K562 (cell line): ENCODE results near the gene WWOX. TPM values are rescaled to one million over a fixed set of nuclear protein-coding genes. Genes with fewer than 3 reads are reported as not detected.

Experiments
- ATAC-seq: fragments of 200-7000 bp; cut with Tn5 transposase; 3 replicates; pipeline ENCODE4 v1.9.1; 2020; ENCODE audit warnings: moderate library complexity
- BruUV-seq: library from RNA; stranded (reverse); fragments of 400-500 nt; replicated peaks from 2 replicates; lab custom pipeline; 2021; lab: Mats Ljungman, UMichigan
- CTCF ChIA-PET: fragments of 300-600 bp; formaldehyde crosslinking; extraction: SDS; loops from one replicate; lab custom pipeline; 2021; ENCODE audit warnings: low intra/inter-chr PET ratio; lab: Yijun Ruan, JAX
- POLR2A ChIA-PET: fragments of 300-600, 350-650 bp; sonication (Branson Sonifier 250); formaldehyde crosslinking; extraction: SDS; loops from one replicate; lab custom pipeline; 2021; ENCODE audit warnings: antibody characterized with exemption, inconsistent platforms; lab: Yijun Ruan, JAX
- DNase-seq, 4 experiments: peaks; one replicate each; pipeline versions ENCODE4 v3.0.0 to v3.0.0-alpha.2; 2011 to 2018; ENCODE audit warnings: low spot score in 3 of 4, mixed read lengths in 3 of 4; ENCODE audit errors: extremely low read depth in 1 of 4
- FAIRE-seq: peaks from 2 replicates; lab custom pipeline; 2011; peaks lifted over from hg19 to GRCh38; lab: Jason Lieb, UNC
- H2AFZ ChIP-seq: 2 replicates; pipeline ENCODE4 v1.6.0; 2011; ENCODE audit warnings: low read depth, low read length, control low read depth, inconsistent platforms
- H3K27ac ChIP-seq: fragments of 200-600 bp; 3 replicates; pipeline ENCODE4 v1.8.0; 2011; ENCODE audit warnings: low read depth, mild to moderate bottlenecking, control low read depth, inconsistent platforms, low read length, moderate library complexity, mixed read lengths; ENCODE audit errors: extremely low read depth
- H3K27me3 ChIP-seq, 2 experiments: fragments of 300-600 bp in 1 of 2; 2 replicates in 1 of 2; 3 replicates in 1 of 2; pipeline versions ENCODE4 v1.6.0 to v1.8.0; 2011; ENCODE audit warnings: inconsistent platforms in 2 of 2, low read length in 2 of 2, mild to moderate bottlenecking in 1 of 2, mixed read lengths in 1 of 2, moderate library complexity in 1 of 2; ENCODE audit not compliant: control insufficient read depth in 2 of 2, insufficient read depth in 2 of 2
- H3K36me3 ChIP-seq: fragments of 300-600 bp; 3 replicates; pipeline ENCODE4 v1.8.0; 2011; ENCODE audit warnings: mild to moderate bottlenecking, low read length, inconsistent platforms; ENCODE audit not compliant: control insufficient read depth, insufficient read depth
- H3K4me1 ChIP-seq, 2 experiments: fragments of 200-600 bp in 1 of 2; replicated peaks in 1 of 2; 2 replicates in 1 of 2; 3 replicates in 1 of 2; pipeline versions ENCODE4 v1.5.1 to v1.8.0; 2011; ENCODE audit warnings: inconsistent platforms in 2 of 2, low read length in 2 of 2, mild to moderate bottlenecking in 1 of 2, mixed read lengths in 1 of 2, moderate library complexity in 1 of 2; ENCODE audit not compliant: control insufficient read depth in 2 of 2, insufficient read depth in 2 of 2
- H3K4me2 ChIP-seq: 2 replicates; pipeline ENCODE4 v1.6.1; 2011; ENCODE audit warnings: low read length, control low read depth, inconsistent platforms, mixed read lengths; ENCODE audit not compliant: insufficient read depth
- H3K4me3 ChIP-seq: fragments of 200-600 bp; sonication (generic), shearing (Covaris generic); 2 replicates; pipeline ENCODE4 v1.5.1; 2016; ENCODE audit warnings: control low read depth, inconsistent platforms
- H3K79me2 ChIP-seq: fragments of 200-600 bp; 3 replicates; pipeline ENCODE4 v1.8.0; 2011; ENCODE audit warnings: low read length, inconsistent platforms; ENCODE audit not compliant: control insufficient read depth, insufficient read depth
- H3K9ac ChIP-seq, 2 experiments: 2 replicates each; pipeline versions ENCODE4 v1.6.0 to v1.6.1; 2011; ENCODE audit warnings: low read depth in 2 of 2, low read length in 2 of 2, control low read depth in 1 of 2, inconsistent platforms in 1 of 2, mild to moderate bottlenecking in 1 of 2, mixed read lengths in 1 of 2; ENCODE audit not compliant: insufficient read depth in 1 of 2
- H3K9me1 ChIP-seq: one replicate; pipeline ENCODE4 v1.6.0; 2011; ENCODE audit warnings: inconsistent platforms, mild to moderate bottlenecking, low read length, moderate library complexity; ENCODE audit not compliant: control insufficient read depth, insufficient read depth
- H3K9me3 ChIP-seq: replicated peaks from 2 replicates; pipeline ENCODE4 v1.5.1; 2011; ENCODE audit warnings: low read depth, low read length, inconsistent platforms; ENCODE audit not compliant: control insufficient read depth, insufficient read depth
- H4K20me1 ChIP-seq: replicated peaks from 2 replicates; pipeline ENCODE4 v1.6.1; 2011; ENCODE audit warnings: low read length, inconsistent platforms, mixed read lengths; ENCODE audit not compliant: control insufficient read depth, insufficient read depth
- CTCF ChIP-seq, 3 experiments: IDR thresholded peaks in 2 of 3; conservative IDR thresholded peaks in 1 of 3; 2 replicates each; pipeline ENCODE4 v1.5.1; 2011 to 2012; ENCODE audit warnings: low read length in 3 of 3, mild to moderate bottlenecking in 3 of 3, control low read depth in 2 of 3, improper control_type of control experiment in 1 of 3, inconsistent platforms in 1 of 3, low read depth in 1 of 3, mixed read lengths in 1 of 3, moderate library complexity in 1 of 3; ENCODE audit not compliant: insufficient read depth in 2 of 3
- DEAF1 ChIP-seq: fragments of 450-650 bp; formaldehyde crosslinking; IDR thresholded peaks from 2 replicates; pipeline ENCODE4 v1.4.0; 2020; ENCODE audit warnings: mild to moderate bottlenecking, moderate library complexity
- GABPB2 ChIP-seq: fragments of 250-450 bp; sonication (Bioruptor Pico); conservative IDR thresholded peaks from 2 replicates; pipeline ENCODE4 v1.5.1; 2021; ENCODE audit warnings: mild to moderate bottlenecking
- KDM2B ChIP-seq: fragments of 250-450 bp; sonication (Bioruptor Pico); IDR thresholded peaks from 2 replicates; pipeline ENCODE4 v1.8.0; 2021; ENCODE audit warnings: mild to moderate bottlenecking, moderate library complexity
- RAD21 ChIP-seq, 2 experiments: fragments of 250-450 bp in 1 of 2; fragments of 450-650 bp in 1 of 2; sonication (Bioruptor Pico) in 1 of 2; formaldehyde crosslinking in 1 of 2; IDR thresholded peaks in 1 of 2; conservative IDR thresholded peaks in 1 of 2; 2 replicates each; pipeline versions ENCODE4 v1.4.0 to v1.8.0; 2020 to 2022; ENCODE audit warnings: mild to moderate bottlenecking in 2 of 2, moderate library complexity in 1 of 2
- REST ChIP-seq, 2 experiments: fragments of 450-650 bp; formaldehyde crosslinking in 1 of 2; IDR thresholded peaks; 2 replicates each; pipeline versions ENCODE4 v1.4.0 to v1.6.1; 2014 to 2020; ENCODE audit warnings: mild to moderate bottlenecking in 2 of 2, borderline replicate concordance in 1 of 2, low read depth in 1 of 2
- SMC3 ChIP-seq: conservative IDR thresholded peaks from 2 replicates; pipeline ENCODE4 v1.6.1; 2011; ENCODE audit warnings: low read depth, low read length, improper control_type of control experiment; ENCODE audit not compliant: insufficient read depth
- WGBS: fragments of 100-300 bp; shearing (Covaris generic); methylation state at CpG from one replicate; pipeline ENCODE4 v1.1.6; 2016; ENCODE audit warnings: low coverage, mixed read lengths; ENCODE audit not compliant: insufficient coverage; ENCODE audit errors: missing lambda C conversion rate; 5-methylcytosine and 5-hydroxymethylcytosine counted together
- in situ Hi-C: fragments of 300-500 bp; cut with MboI; formaldehyde crosslinking; loops from 4 replicates; pipeline ENCODE4 v1.15.0; 2018; ENCODE audit warnings: inconsistent platforms, mixed read lengths
- intact Hi-C: fragments of 100-400 bp; cut with micrococcal nuclease; formaldehyde crosslinking; loops from 2 replicates; pipeline ENCODE4 v1.14.2; 2022
- polyA plus RNA-seq, 8 experiments: library from polyadenylated mRNA; depleted of rRNA in 4 of 8; stranded (reverse) in 5 of 8; unstranded in 3 of 8; fragments of >200 nt; fragmentation: Nextera tagmentation in 2 of 8; fragmentation: Illumina TruSeq in 1 of 8; extraction: Ambion mirVana in 2 of 8; extraction: Trizol in 1 of 8; gene quantifications; 2 replicates each; pipeline versions ENCODE4 v1.2.1 to v1.2.3, GENCODE V29; 2011 to 2014; ENCODE audit warnings: inconsistent platforms in 1 of 8, missing spikeins in 1 of 8
- total RNA-seq, 7 experiments: library from RNA; depleted of rRNA in 6 of 7; stranded (reverse); fragments of >200 nt in 6 of 7; fragmentation: Illumina TruSeq in 2 of 7; extraction: Trizol in 2 of 7; gene quantifications; 2 replicates each; pipeline versions ENCODE4 v1.2.1 to v1.2.3, GENCODE V29; 2011 to 2021; ENCODE audit warnings: low replicate concordance in 1 of 7

The WWOX gene
- total and polyA plus RNA-seq, 9 of the 15 experiments (the other 6 are each of a cell fraction or from before 2014, with no cell fraction given), result 1.6 to 22.7 (median 8.1) TPM

- WGBS, result 3% methylated on average over 2 of the region's 2 CpGs
- no peak overlapping the region for H2AFZ ChIP-seq
- DNase-seq, result peak; percentile 30 to 35 (median 34)
- H4K20me1 ChIP-seq, result no peaks in the 10 kb centered on the region; the same call in 1 of the 2 replicates
- no peak for ATAC-seq
- CTCF ChIA-PET, result interaction anchor here (0.6 to 0.7 kb wide), 5 partner anchors 65 to 1821 kb away, joined by 3 to 5 read pairs (median 4); no protein-coding TSS in a partner anchor
- H3K36me3 ChIP-seq, result no peaks in the 10 kb centered on the region
- no peaks in the 10 kb centered on the region for H3K79me2 ChIP-seq
- H3K4me1 ChIP-seq, result no peaks in the 10 kb centered on the region
- POLR2A ChIA-PET, result interaction anchor here (0.6 kb wide), 1 partner anchor 64 kb away, joined by 3 read pairs; no protein-coding TSS in a partner anchor
- no peak overlapping the region for H3K27ac ChIP-seq
- intact Hi-C loops, result loop anchor here (5.0 kb wide), 2 partner anchors 67 to 897 kb away; partner anchors contain the start of gene MAF
- no peak overlapping the region for H3K9ac ChIP-seq
- FAIRE-seq, result peak; percentile 87
- no peak overlapping the region for H3K4me2 ChIP-seq
- no TSS peak for BruUV-seq
- no peak overlapping the region for H3K4me3 ChIP-seq
- in situ Hi-C loops, result no loop called here
- H3K9me1 ChIP-seq, result no peaks in the 10 kb centered on the region
- no peaks in the 10 kb centered on the region for H3K9me3 ChIP-seq
- H3K27me3 ChIP-seq, result peaks cover 2 to 11% of the 10 kb centered on the region in 2 experiments; a peak in 2 of 5 replicates
- TF ChIP-seq GABPB2 (CRISPR knock-in tag) (no peak), CTCF (IDR thresholded peaks at IDR 0.05 in 2 of 3, conservative IDR thresholded peaks at IDR 0.05 in 1 of 3; ENCODE audit: insufficient read depth in 2 of 3, low read depth in 1 of 3, low read length in 3 of 3) (peak; percentile 44 to 70 (median 45); a peak in 5 of 6 replicates), REST (IDR thresholded peaks at IDR 0.05; ENCODE audit: borderline replicate concordance) (peak; percentile 63; the same call in 1 of the 2 replicates), REST (CRISPR knock-in tag; IDR thresholded peaks at IDR 0.05; ENCODE audit: low read depth) (no peak), DEAF1 (CRISPR knock-in tag) (peak; percentile 60; the same call in 1 of the 2 replicates), KDM2B (CRISPR knock-in tag) (no peak), RAD21 (CRISPR knock-in tag; conservative IDR thresholded peaks at IDR 0.05 in 1 of 2, IDR thresholded peaks at IDR 0.05 in 1 of 2) (peak; percentile 75 to 81), SMC3 (peak; percentile 39)
Observed at GRCh38 chr16:78705694-78706093, 606.2 kb downstream of the WWOX start.
